ENCODE results near the gene PPP1R3D.
"Not testable (repeated sequence)": the region's sequence is repeated elsewhere in the genome, so short reads cannot be mapped to it uniquely, and the experiment has no call there.

PPP1R3D gene

GRCh38 chr20:59971428-59971827 is 31.3 kb upstream of the PPP1R3D start:
- in situ Hi-C loops (cut with HindIII; ENCODE audit: low pct_ligation_motif_present, low sequenced_read_pairs) = no loop called here
- H3K27ac ChIP-seq = no peak overlapping the region
- no peak for TF ChIP-seq CTCF (IDR thresholded peaks at IDR 0.05; ENCODE audit: low read depth, low read length, missing control alignments)
- no peaks in the 10 kb centered on the region for H3K27me3 ChIP-seq (replicated peaks)
- H3K36me3 ChIP-seq (replicated peaks) = no peaks in the 10 kb centered on the region
- DNase-seq = no peak
- no peak overlapping the region for H3K4me3 ChIP-seq (ENCODE audit: low read depth, low read length)

DNA sequence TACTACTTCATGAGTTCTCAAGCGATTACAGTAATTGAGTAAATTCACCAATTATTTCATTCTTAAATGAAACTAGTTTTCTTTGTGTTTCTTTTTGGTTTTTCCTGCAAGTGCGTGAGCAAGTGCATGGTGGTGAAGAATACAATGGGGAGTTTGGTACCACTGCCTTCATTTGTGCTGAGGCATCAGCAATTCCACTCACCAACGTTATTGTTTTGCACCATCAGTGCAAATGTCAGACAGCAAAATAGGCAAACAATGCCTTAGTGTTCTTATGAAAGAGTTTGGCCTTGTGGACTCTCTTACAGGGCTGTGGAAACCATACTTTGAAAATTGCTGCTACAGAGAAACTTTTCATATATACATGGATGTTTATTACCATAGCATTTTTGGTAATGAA is 26.3 kb upstream of the PPP1R3D start:
- Histone ChIP-seq H3K27ac (no peak overlapping the region), H3K4me3 (ENCODE audit: low read depth, low read length) (no peak overlapping the region), H3K27me3 (replicated peaks) (no peaks in the 10 kb centered on the region), H3K36me3 (replicated peaks) (no peaks in the 10 kb centered on the region)
- in situ Hi-C loops (cut with HindIII; ENCODE audit: low pct_ligation_motif_present, low sequenced_read_pairs) = no loop called here
- DNase-seq = no peak
- TF ChIP-seq CTCF (IDR thresholded peaks at IDR 0.05; ENCODE audit: low read depth, low read length, missing control alignments) = no peak

DNA sequence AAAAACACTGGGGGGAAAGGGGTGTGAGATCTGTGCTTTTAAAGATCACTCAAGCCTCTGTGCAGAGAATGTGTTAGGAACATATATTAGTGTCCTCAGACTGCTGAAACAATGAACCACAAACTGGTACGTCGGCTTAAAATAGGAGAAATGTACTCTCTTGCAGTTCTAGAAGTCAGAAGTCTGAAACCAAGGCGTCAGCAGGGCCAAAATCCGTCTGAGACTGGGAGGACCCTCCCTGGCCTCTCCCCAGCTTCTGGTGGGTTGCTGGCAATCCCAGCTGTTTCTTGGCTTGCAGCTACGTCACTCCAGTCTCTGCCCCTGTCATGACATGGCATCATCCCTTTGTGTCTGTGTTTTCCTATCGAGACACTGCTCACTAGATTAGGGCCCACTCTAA is 22.1 kb upstream of the PPP1R3D start:
- no peaks in the 10 kb centered on the region for H3K27me3 ChIP-seq (replicated peaks)
- no peak overlapping the region for H3K27ac ChIP-seq
- no peak for TF ChIP-seq CTCF (IDR thresholded peaks at IDR 0.05; ENCODE audit: low read depth, low read length, missing control alignments)
- no peak overlapping the region for H3K4me3 ChIP-seq (ENCODE audit: low read depth, low read length)
- no peaks in the 10 kb centered on the region for H3K36me3 ChIP-seq (replicated peaks)
- in situ Hi-C loops (cut with HindIII; ENCODE audit: low pct_ligation_motif_present, low sequenced_read_pairs) = no loop called here
- no peak for DNase-seq

GRCh38 chr20:59961423-59961822 is 21.3 kb upstream of the PPP1R3D start:
- DNase-seq = no peak
- Histone ChIP-seq H3K36me3 (replicated peaks) (no peaks in the 10 kb centered on the region), H3K4me3 (ENCODE audit: low read depth, low read length) (no peak overlapping the region), H3K27me3 (replicated peaks) (no peaks in the 10 kb centered on the region), H3K27ac (no peak overlapping the region)
- in situ Hi-C loops (cut with HindIII; ENCODE audit: low pct_ligation_motif_present, low sequenced_read_pairs) = no loop called here
- no peak for TF ChIP-seq CTCF (IDR thresholded peaks at IDR 0.05; ENCODE audit: low read depth, low read length, missing control alignments)

DNA sequence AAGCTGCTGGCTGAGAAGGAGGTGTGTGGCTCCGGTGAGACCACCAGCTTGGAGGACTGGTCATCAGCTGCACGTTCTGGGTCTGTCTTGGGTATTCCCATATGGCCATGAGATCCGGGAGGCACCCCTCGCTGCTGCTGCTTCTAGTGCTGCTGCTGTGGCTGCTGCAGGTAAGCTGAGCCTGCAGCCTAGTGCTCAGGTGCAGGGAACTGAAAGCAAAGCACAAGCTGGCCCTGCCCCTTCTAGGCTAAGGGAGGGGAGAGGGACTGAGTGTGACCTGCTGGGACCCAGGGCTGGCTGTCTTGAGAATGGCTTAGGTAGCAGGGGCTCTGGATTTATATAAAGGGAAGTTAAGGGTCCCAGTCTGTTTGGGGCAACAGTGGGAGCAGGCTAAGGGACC is 18.5 kb upstream of the PPP1R3D start:
- Histone ChIP-seq H3K36me3 (replicated peaks) (no peaks in the 10 kb centered on the region), H3K27ac (no peak overlapping the region), H3K27me3 (replicated peaks) (no peaks in the 10 kb centered on the region), H3K4me3 (ENCODE audit: low read depth, low read length) (no peak overlapping the region)
- in situ Hi-C loops (cut with HindIII; ENCODE audit: low pct_ligation_motif_present, low sequenced_read_pairs) = no loop called here
- no peak for DNase-seq
- no peak for TF ChIP-seq CTCF (IDR thresholded peaks at IDR 0.05; ENCODE audit: low read depth, low read length, missing control alignments)

DNA sequence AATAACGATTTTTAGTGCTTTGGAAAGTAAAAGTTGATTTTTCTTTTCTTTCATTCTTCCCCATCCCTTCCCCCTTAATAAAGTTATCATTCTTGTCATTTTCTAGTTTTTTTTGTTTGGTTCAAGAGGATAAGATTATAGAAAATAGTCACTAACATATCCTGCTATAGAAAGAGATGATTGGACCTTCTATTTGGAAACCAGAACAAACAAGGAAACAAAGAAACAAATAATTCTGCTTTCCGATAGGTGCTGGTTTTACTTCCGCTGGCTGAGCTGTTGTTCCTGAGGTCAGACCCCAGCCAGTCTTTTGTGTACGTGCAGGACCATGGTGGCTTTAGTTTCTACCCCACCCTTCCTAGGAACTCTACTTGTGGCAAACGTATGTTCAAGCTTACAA is 18.0 kb upstream of the PPP1R3D start, which contains the start of gene CDH26:
CDH26 (plus strand) TSS at position 301 of the 400 bp plus-strand sequence. CDS start 304 bp downstream, outside the sequence.
- Histone ChIP-seq H3K36me3 (replicated peaks) (no peaks in the 10 kb centered on the region), H3K4me3 (ENCODE audit: low read depth, low read length) (no peak within 1 kb of the TSS), H3K27me3 (replicated peaks) (no peaks in the 10 kb centered on the region), H3K27ac (no peak within 1 kb of the TSS)
- in situ Hi-C loops (cut with HindIII; ENCODE audit: low pct_ligation_motif_present, low sequenced_read_pairs) = no loop called here
- TF ChIP-seq CTCF (IDR thresholded peaks at IDR 0.05; ENCODE audit: low read depth, low read length, missing control alignments) = no peak
- no peak for DNase-seq

GRCh38 chr20:59957568-59957967 is 17.5 kb upstream of the PPP1R3D start:
- H3K27me3 ChIP-seq (replicated peaks); H3K4me3 ChIP-seq (ENCODE audit: low read depth, low read length); H3K36me3 ChIP-seq (replicated peaks); DNase-seq; in situ Hi-C loops (cut with HindIII; ENCODE audit: low pct_ligation_motif_present, low sequenced_read_pairs); H3K27ac ChIP-seq: not testable (repeated sequence)
